ENCODE measurements around the gene IYD.
"Not testable (repeated sequence)": the region's sequence is repeated elsewhere in the genome, so short reads cannot be mapped to it uniquely, and the experiment has no call there.

IYD gene

DNA sequence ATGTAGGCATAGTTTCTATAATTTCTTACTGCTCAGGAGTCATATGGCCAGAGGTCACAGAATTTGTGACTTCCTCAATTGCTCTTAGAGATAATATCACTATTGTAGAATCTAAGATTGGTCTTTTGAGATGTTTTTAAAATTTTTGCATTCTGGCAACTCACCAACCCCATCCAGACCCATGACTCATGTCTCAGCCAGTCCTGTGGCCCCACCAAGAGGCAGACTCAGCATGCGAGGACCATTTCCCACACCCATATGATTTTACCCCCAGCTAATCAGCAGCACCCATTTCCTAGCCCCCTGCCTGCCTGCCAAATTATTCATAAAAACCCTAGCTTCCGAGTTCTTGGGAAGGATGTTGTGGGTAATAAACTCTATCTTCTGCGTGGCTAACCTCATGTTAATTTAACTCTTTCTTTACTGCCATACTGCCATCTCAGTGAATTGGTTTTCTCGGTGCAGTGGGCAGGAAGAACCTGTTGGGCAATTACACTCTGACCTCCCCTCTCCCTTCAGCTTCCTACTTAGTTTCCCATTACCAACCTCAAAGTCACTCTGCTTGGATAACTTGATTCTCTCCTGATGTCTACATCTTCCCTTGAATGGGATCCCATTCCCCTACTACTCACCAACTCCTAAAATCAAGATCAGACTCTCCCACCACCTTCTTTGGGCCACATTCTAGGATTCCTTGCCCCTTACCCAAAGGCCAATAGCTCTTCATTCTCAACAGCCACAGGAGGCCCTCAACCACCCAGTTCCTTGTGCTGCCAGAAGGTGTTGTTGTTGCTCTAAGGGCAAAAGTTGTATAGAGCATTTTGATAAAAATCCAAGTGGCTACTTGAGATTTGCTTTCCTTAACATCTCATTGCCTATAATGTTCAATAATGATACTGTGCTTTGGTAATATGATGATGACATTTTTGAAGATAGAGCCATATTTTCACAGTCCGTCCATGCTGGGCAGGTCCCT is 16.2 kb upstream of the IYD start:
- no peak for DNase-seq (ENCODE audit: low read depth in 2 of 2)

DNA sequence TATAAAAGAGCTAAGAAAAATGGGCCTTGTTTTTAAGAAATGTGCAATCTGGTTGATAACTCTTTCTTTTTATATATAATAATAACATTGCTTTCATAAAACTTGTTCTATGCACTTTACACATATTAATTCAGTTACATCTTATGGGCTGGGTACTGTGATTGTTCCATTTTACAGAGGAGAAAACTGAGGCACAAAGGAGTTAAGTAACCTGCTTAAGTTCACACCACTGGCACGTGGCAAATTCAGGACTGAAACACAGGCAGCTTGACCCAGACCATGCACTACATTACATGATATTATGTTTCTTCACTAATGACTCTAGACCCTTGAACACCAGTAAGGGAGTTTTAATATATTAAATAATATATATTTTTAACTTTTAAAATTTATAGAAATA is 15.4 kb upstream of the IYD start:
- DNase-seq (ENCODE audit: low read depth in 2 of 2): no peak

DNA sequence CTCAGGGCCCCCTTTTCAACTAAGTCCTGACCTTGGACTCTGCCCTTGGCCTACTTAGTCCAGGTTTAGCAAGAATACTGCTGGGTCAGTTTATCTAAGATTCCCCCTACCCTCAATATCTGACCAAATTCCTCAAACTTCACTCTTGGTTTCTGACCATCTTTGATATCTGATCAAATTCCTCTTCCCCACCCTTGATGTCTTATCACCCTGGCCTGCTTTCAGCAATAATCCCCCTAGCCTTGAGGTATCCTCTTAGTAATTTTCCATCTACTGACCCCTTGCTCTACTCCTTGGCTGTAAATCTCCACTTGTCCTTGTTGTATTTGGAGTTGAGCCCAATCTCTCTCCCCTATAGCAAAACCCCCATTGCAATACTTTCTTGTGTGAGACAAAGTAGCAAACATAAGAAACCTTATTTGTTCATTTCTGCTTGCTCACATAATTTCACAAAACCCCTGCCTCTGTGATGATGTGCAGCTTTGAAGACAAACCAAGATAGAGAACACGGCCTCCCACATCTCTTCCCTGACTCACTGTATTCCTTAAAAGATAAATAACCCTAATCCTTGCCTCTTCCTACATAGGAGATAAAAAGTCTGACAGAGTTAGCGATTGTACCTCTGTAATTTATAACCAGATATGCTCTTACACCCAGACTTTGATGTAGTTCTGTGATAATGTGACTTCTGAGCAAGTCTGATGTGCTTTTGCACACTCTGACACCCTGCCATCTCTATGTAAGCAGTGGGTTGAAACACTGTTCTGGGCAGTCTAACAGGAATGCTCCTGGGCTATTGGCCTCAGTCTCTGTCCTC is 13.8 kb upstream of the IYD start:
- DNase-seq (ENCODE audit: low read depth in 2 of 2): no peak

DNA sequence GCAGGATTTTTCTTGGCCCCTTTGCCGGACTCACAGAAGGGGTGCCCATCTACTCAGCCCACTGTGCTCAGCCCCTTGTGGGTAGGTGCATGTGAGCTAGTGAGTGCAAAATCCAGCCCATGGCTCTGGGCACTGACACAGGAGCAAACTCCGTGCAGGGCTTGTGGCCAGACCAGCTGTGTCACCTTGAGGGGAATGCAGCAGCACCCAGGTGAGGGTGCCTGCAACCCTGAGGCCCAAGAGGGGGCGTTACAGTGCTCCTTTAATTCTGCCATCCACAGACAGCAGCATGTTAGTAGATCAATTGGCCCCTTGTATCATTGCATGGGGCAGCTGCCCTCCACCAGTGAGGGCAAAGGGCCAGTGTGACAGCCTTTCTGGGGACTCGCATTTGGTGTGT is 12.9 kb upstream of the IYD start:
- DNase-seq (ENCODE audit: low read depth in 2 of 2): no peak

DNA sequence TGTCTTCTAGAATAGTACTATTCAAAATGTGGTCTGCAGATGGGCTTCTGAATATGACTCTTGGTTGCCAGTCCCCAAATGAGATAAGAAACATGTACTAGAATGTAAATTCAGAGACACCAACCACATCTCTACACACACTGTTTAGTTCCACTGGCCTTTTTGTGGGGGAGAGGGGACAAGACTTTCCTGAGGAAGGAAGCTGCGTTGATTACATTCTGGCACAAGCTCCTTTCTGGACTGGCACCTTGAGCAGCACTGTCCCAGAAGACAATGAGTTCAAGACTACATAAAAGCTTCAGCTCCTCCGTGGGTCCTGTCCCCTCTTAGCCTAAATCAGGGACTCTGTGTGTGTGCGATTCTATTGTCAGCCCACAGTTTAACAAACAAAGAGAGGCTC is 6.9 kb upstream of the IYD start:
- DNase-seq (ENCODE audit: low read depth in 2 of 2): no peak

DNA sequence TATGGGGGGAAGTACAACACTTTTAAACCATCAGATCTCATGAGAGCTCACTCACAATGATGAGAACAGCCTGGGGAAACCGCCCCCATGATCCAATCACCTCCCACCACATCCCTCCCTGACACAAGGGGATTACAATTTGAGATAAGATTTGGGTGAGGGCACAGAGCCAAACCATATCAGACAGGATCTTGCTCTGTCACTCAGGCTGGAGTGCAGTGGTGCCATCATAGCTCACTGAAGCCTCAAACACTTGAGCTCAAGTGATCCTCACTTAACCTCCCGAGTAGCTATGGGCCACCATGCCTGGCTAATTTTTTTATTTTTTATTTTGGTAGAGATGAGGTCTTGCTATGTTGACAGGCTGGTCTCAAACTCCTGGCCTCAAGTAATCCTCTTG is 5.1 kb upstream of the IYD start:
- no peak for DNase-seq (ENCODE audit: low read depth in 2 of 2)

DNA sequence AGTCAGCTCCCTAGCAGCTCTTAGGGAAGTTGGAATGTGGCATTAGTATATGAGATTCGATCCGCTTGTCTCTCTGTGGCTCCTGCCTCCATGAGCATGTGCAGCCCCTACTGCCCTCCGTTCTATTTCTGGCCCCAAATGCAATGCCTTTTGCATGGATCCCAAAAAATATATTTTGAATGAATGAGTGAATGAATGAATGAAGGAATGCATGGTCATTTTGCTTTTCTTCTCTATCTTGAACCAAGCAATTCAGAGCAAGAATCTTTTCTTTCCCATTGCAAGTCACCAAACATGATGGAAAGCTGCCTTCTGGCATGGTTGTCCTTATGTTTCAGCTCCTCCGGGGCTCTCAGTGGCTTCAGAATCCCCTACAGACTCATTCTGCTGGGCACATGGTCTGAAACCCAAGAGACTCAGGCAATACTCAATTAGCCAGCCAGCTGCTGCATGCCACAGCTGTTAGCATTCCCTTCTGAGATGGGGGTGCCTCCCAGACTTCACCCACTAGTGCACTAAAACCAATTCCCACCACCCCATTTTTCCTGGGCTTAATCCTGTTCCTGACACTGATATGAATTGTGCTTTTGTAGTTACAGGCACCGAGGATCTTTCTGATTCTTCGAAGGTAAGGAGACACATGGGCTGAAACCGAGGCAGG is 2.6 kb upstream of the IYD start:
- no peak for DNase-seq (ENCODE audit: low read depth in 2 of 2)

DNA sequence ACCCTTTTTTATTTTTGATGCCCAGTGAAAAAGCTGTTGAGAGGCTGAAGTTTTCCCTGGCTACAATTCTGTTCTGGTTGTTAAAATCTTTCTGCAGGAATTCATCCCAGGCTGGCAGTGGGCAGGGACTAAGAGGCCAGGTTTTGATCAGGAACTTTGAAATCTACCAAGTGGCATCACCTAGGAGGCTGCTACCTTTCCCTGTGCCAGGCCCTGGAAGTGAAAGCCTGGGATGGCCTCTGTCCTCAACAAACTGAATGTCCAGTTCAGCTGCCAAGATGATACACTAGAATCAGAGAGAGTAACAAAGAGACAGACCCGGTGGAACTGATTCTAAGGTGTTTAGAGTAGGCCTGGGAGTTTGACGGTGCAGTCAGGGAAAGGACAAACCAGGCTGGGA is 596 bp downstream of the IYD start:
- no peak for DNase-seq (ENCODE audit: low read depth in 2 of 2)

DNA sequence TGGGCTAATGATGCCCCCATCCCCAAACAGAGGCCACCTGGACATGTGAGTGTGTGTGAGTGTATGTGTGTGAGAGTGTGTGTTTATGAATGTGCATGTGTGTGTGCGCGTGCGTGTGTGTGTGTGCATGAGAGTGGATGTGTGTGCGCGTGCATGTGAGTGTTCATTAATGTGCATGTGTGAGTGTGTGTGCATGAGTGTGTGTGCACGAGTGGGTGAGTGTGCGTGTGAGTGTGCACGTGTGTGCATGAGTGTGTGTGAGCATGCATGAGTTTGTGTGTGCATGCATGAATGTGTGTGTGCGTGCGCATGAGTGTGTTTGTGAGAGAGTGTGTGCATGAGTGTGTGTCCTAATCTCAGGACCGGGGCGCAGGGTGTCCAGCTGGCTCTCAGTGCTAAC is 1.3 kb downstream of the IYD start:
- DNase-seq (ENCODE audit: low read depth in 2 of 2): no peak

DNA sequence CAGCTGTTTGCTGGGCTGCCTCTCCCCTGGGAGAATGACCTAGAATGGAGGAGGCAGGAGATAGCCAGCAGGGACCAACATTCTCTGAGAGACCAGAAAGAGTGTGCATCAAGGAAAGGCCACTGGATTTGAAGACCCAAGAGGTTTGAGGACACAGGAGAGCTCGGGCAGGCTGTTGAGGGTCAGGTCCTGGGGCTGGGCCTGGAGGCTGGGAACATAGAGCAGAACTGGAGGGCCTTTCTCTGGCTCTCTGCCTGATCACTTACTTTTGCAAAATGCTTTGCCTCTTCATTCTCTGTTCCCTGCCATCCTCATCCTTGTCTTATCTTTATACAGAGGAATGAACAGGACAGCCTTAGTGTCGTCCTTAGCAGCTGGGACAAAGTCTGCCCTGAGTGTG is 2.5 kb downstream of the IYD start:
- no peak for DNase-seq (ENCODE audit: low read depth in 2 of 2)

DNA sequence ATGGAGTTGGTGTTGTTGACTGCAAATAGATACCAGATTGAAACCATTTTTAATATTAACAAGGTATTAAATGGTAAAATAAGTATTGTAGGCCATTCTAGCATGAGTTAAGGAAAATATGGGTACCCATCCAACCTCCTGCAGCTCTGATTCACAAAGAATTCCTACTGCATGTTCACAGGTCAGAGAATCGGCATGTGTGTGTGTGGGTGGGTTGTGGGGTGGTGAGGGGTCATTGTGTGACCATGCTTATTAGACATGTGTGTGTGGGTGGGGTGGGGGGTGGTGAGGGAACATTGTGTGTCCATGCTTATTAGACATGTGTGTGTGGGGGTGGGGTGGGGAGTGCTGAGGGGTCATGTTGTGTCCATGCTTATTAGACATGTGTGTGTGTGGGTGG is 3.2 kb downstream of the IYD start:
- no peak for DNase-seq (ENCODE audit: low read depth in 2 of 2)

DNA sequence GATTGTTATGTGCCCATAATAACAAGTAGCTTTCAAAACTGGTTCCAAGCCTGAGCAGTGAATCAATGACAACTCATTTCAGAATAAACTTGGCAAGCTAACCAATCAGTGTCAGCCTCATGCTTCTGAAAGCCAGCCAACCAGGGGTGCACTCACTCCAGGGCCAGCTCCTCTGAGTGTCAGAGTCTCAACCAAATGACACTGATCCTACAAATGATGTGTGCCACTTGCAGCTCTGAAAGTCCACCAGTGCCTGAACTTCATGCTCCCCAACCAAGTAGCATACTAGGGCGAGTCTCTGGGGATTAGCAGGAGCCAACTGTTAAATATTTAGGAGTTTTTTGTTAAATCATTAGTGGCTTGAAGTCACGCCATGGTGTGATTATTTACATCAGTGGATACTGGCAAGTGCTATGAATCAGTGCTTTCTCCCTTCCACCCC is 4.5 kb downstream of the IYD start:
- DNase-seq (ENCODE audit: low read depth in 2 of 2): no peak

DNA sequence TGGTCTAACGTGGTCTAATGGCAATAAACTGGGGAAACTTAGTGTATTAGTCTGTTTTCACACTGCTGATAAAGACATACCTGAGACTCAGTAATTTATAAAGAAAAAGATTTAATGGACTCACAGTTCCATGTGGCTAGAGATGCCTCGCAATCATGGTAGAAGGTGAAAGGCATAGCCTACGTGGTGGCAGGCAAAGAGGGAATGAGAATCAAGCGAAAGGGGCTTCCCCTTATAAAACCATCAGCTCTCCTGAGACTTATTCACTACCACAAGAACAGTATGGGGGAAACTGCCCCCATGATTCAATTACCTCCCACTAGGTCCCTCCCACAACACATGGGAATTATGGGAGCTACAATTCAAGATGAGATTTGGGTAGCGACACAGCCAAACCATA is 5.5 kb downstream of the IYD start:
- DNase-seq (ENCODE audit: low read depth in 2 of 2): not testable (repeated sequence)

DNA sequence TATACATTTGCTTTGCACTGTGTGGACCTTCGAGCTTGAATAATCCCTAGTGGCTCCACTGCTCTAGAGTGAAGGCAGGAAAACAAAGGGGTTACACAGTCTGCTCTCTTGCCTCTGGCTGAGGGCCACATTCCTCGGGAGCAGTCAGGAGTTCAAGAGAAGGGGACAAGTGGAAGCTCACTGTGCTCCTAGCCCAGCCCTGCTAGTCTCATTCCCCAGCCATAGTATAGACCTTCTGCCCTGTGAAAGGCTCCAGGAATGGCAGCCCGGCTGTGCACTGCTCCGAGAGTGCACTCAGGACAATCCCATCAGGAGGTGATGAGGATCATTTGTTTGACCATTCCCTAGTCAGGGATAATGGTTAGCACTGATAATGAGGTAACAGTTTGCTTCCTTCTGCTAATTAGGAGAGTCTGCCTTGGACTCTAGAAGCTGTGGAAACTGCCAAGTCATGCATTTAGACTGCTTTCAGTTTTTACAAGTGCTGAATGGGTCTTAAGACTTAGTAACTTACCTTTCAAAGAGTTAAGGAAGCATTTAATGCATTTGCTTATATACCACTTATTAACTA is 8.5 kb downstream of the IYD start:
- no peak for DNase-seq (ENCODE audit: low read depth in 2 of 2)

DNA sequence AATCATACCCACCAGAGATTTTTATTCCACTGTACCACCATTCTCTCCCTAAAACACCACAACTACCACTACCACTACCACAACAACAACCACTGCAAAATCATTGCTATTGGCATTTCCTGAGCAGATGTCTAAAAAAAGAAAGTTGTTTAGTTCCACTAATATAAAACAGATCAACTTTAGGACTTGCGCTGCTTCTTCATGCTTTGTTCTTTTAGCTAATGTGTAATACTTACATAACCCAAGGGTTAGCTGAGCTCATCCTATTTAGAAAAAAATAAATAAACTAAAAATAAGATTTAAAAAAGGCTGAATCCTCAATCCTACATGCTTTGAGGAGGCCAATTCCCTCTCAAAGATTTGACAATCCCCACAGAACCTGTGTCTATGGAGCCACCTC is 11.4 kb downstream of the IYD start:
- DNase-seq (ENCODE audit: low read depth in 2 of 2): no peak

DNA sequence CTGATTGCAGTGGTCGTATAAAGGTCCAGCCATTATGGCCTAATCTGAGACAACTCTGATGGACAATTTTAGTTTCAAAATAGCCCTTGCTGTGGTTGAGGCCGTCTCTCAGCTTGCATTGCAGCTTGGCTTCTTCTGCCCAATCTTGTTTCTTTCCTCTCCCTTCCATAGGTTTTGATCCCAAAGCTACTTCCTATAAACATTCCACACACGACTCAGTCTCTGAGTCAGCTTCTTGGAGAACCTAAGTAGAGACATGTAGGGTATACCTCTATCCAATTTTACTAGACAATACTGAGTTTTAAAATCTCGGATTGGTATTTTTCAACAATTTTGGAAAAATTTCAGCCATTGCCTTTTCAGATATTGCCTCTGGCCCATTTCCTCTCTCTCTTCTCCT is 13.4 kb downstream of the IYD start:
- no peak for DNase-seq (ENCODE audit: low read depth in 2 of 2)

DNA sequence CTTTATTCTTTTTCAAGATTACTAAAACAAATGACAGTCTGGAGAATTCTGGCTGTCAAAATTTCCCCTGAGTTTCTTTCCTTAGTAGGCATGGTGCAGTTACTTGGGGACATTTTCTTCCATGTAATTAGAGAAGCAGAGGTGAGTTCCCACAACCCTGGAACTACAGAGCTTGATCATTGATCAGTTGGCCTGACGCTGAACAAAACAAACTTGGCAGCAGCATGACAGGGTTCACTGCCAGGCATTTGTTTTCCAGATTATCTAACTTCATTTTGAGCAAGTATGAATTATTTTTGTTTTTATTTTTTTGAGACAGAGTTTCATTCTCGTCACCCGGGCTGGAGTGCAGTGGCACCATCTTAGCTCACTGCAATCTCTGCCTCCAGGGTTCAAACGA is 22.6 kb downstream of the IYD start:
- no peak for DNase-seq (ENCODE audit: low read depth in 2 of 2)

DNA sequence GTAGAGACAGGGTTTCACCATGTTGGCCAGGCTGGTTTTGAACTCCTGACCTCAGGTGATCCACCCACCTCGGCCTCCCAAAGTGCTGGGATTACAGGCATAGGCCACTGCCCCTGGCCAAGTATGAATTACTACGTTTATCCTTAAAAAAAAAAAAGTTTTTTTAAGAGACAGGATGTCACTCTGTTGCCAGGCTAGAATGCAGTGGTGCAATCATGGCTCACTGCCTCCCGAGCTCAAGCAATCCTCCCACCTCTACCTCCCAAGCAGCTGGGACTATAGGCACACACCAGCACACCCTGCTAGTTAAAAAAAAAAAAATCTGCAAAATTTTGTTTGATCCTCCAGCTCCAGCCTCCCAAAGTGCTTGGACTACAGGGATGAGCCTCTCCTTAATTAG is 23.1 kb downstream of the IYD start:
- DNase-seq (ENCODE audit: low read depth in 2 of 2): no peak

DNA sequence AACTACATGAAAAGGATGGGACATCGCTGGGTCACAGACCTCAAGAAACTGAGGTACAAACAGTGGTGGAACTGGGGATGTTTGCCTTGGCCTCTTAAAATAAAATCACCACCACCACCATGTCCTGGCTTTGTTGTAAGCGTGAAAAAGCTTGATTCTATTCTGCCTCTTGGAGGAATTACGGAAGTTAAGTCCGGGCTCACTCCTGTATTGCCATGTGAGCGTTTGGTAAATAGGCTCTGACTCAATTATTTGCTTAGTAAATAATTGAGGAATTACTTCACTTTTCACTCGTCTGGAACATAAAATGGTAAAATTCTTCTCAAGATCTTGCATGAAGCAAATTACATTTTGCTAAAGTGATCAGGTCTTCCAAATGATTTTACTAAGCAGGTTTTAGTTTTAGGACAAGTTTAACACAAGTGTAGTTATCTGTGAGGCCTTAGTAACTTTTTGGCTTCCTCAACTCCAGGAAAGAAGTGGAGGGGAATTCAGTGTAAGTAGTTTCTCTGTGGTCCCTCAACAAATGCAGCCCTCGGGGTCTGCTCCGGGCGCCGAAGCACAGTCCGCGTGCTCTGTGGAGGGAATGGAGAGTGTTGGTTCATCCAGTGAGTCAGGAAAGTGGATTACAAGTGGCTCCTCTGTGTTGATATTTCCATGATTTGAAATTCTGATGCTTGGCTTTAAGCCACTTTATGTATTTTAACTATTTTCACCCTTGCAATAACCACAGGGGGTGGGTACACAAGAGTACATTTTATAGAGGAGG is 23.8 kb downstream of the IYD start:
- DNase-seq (ENCODE audit: low read depth in 2 of 2): no peak

DNA sequence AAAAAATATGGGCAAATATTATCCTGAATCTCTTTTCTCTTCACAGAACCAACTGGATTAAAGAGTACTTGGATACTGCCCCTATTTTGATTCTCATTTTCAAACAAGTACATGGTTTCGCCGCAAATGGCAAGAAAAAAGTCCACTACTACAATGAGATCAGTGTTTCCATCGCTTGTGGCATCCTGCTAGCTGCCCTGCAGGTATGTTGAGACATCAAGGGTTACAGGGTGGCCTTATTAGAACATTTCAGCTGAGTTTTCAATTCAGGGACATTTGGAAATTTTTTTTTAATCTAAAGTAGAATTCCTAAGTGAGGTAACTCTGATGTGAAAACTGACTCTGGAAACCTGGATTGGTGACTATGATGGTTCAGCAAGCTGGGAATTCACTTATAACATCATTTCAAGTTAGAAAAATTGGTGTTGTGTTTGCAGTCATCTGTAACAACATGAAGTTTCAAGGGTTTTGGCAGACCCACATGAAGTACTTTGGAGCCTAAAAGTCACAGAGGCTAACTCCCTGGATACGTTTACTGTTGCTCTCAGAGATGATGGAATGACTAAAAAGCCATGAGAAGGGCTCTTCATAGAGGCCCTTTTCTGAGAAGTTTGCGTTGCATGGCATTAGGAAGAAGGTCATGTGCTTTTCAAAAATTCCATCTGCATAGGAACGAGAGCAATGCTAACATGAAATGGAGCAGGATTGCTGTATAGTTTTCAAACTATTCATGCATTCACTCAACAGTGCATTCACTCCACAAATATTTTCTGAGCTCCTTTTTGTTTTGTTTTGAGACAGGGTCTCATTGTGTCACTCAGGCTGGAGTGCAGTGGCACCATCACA is 25.5 kb downstream of the IYD start:
- DNase-seq (ENCODE audit: low read depth in 2 of 2): no peak
